IPS-15b (cell line): ENCODE results near the gene JAKMIP3.

Experiments used
- H3K27me3 ChIP-seq: one replicate; pipeline ENCODE4 v1.6.1; 2013; ENCODE audit warnings: low read length; ENCODE audit not compliant: control insufficient read depth, insufficient read depth
- H3K36me3 ChIP-seq: one replicate; pipeline ENCODE4 v1.6.1; 2013; ENCODE audit warnings: low read length; ENCODE audit not compliant: control insufficient read depth, insufficient read depth
- H3K4me1 ChIP-seq: one replicate; pipeline ENCODE4 v1.6.1; 2013; ENCODE audit warnings: mild to moderate bottlenecking, low read length; ENCODE audit not compliant: control insufficient read depth, insufficient read depth
- H3K4me3 ChIP-seq: one replicate; pipeline ENCODE4 v1.5.1; 2013; ENCODE audit warnings: low read depth, low read length
- H3K9ac ChIP-seq: one replicate; pipeline ENCODE4 v1.6.1; 2013; ENCODE audit warnings: low read depth, mild to moderate bottlenecking, low read length
- H3K9me3 ChIP-seq: one replicate; pipeline ENCODE4 v1.6.1; 2013; ENCODE audit warnings: mild to moderate bottlenecking, low read length; ENCODE audit not compliant: control insufficient read depth, insufficient read depth

Gene JAKMIP3

DNA sequence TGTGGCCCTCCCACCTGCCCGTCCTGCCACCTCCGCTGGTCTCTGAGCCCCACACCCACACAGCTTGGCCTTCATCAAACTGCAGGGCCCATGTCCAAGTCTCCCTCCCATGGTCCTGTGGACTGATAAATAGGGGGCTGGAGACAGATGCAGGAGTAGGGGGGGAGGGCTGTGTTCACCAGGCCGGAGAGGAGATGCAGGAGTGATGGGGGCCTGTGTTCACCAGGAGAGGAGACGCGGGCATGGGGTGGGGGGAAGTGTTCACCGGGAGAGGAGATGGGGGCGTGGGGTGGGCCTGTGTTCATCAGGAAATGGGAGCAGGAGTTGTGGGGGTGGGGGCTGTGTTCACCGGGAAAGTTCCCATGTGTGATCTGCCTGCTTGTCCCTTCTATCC is 37.0 kb downstream of the JAKMIP3 start:
- H3K27me3 ChIP-seq = no peaks in the 10 kb centered on the region
- no peaks in the 10 kb centered on the region for H3K36me3 ChIP-seq
- no peaks in the 10 kb centered on the region for H3K4me1 ChIP-seq
- no peaks in the 10 kb centered on the region for H3K9me3 ChIP-seq
- no peak overlapping the region for H3K9ac ChIP-seq
- H3K4me3 ChIP-seq = no peak overlapping the region

DNA sequence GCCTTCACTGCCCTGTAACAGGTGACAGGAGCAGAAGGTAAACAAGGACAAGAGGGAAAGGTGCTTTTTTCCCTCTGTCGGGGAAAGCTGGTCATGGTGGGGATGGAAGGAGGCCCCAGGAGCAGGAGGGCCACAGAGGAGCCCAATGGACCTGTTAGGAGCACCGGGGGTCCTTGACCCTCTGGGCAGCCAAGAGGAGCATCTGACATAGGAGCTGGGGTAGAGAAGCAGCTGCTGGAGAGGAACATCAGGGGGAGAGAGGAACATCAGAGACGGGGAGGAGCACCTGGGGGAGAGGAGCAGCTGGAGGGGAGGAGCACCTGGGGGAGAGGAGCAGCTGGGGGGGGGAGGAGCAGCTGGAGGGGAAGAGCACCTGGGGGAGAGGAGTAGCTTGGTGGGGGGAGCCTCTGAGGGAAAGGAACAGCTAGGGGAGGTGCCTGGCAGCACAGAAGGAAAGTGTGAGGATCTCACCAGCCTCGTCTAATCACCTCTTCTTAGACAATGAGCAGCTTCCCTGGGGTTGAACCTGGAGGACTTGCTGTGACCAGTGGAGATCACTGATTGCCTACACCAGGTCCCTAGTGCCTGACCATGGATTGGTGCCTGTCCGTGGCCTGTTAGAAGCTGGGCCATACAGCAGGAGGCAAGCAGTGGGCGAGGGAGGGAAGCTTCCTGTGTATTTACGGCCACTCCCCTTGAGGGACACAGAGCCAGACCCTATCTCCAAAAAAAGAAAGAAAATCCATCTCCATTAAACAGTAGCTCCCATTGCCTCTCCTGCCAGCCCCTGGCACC is 37.6 kb downstream of the JAKMIP3 start:
- no peaks in the 10 kb centered on the region for H3K9me3 ChIP-seq
- H3K4me3 ChIP-seq = no peak overlapping the region
- H3K9ac ChIP-seq = no peak overlapping the region
- no peaks in the 10 kb centered on the region for H3K36me3 ChIP-seq
- H3K4me1 ChIP-seq = no peaks in the 10 kb centered on the region
- no peaks in the 10 kb centered on the region for H3K27me3 ChIP-seq

DNA sequence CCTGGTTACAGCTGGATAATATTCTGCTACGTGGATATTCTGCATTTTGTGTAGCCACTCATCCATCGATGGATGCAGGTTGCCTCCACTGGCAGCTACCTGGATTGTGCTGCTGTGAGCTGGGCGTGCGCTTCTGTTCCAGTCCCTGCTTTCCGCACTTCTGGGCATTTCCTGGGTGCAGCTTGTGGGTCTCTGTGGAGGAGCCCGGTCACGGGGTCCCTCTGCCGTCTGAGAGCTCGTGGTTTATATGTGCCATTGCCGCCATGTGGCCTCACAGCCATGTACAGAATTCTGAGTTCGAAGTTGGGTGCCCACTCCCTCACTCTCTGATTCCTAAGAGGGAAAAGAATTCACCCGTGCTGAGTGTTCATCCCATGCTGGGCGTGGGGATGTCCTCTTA is 38.3 kb downstream of the JAKMIP3 start:
- no peak overlapping the region for H3K4me3 ChIP-seq
- no peak overlapping the region for H3K9ac ChIP-seq
- no peaks in the 10 kb centered on the region for H3K36me3 ChIP-seq
- no peaks in the 10 kb centered on the region for H3K9me3 ChIP-seq
- H3K27me3 ChIP-seq = no peaks in the 10 kb centered on the region
- H3K4me1 ChIP-seq = no peaks in the 10 kb centered on the region

DNA sequence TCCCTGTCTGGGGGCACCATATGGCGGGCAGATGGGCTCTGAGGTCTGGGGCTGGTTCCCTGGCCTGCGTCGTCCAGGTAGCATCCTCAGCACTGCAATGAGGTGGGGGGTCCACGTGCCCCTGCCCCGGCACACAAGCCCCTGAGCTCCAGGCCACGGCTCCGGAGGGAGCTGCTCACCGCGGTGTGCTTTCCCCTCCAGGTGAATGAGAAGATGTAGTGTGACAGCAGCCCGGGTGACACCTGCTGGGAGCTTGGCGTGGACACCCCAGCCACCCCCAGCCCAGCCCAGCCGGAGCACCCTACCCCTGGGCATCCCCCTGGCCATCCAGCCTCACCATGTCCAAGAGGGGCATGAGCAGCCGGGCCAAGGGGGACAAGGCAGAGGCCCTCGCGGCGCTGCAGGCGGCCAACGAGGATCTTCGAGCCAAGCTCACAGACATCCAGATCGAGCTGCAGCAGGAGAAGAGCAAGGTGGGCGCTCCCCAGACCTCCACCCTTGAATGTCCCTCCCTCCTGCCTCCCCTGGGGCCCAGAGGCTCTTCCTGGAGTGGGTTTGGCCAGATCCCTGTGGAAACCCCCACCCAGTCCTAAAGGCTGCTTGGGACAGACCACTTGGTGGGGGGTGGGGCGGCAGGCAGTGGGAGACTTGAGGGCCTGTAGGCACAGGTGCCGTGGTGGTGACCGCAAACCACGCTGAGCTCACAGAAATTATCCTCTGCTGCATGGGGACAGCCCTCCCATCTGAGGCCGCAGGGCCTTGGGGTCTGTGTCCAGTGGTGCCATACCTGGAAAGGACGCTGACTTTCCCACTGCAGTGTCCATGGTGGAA is 38.9 kb downstream of the JAKMIP3 start:
- H3K4me1 ChIP-seq = no peaks in the 10 kb centered on the region

DNA sequence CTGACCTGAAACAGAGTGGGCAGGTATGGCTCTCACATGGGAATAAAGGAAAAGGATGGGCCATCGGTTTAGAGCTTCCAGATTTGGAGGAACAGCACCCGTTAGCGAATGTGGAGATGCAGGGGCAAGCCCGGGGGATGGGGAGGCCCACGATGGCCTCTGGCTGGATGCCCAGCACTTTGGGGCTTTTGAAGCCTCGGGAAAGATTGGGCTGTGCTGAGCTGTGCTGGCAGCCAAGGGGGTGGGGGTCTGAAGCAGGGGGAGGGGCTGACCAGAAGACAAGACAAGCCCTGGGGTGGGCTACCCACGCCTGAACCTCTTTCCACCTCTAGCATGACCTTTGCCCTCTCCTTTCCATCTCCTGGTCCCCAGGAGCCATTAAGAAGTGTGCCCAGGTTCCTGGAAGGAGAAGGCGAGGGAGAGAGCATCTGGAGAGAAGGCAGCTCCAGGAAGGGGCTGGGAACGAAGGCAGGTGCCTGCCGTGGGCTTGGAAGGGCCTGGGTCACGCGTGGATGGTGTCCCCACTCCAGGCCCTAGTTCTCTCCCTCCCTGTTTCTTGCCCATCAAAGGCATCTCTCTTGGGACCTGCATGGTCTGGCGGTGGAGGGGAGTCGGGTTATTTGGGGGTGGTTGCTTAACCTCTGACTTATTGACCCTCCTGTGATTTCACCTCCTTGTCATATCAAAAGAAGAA is 39.7 kb downstream of the JAKMIP3 start:
- H3K9me3 ChIP-seq = no peaks in the 10 kb centered on the region
- no peaks in the 10 kb centered on the region for H3K4me1 ChIP-seq
- H3K4me3 ChIP-seq = no peak overlapping the region
- H3K36me3 ChIP-seq = no peaks in the 10 kb centered on the region
- H3K27me3 ChIP-seq = no peaks in the 10 kb centered on the region
- H3K9ac ChIP-seq = no peak overlapping the region

More for the DNA sequence above, 38.9 kb downstream of the JAKMIP3 start:
- H3K27me3 ChIP-seq = no peaks in the 10 kb centered on the region
- H3K9me3 ChIP-seq = no peaks in the 10 kb centered on the region
- H3K36me3 ChIP-seq = no peaks in the 10 kb centered on the region
- H3K9ac ChIP-seq = no peak overlapping the region
- no peak overlapping the region for H3K4me3 ChIP-seq

DNA sequence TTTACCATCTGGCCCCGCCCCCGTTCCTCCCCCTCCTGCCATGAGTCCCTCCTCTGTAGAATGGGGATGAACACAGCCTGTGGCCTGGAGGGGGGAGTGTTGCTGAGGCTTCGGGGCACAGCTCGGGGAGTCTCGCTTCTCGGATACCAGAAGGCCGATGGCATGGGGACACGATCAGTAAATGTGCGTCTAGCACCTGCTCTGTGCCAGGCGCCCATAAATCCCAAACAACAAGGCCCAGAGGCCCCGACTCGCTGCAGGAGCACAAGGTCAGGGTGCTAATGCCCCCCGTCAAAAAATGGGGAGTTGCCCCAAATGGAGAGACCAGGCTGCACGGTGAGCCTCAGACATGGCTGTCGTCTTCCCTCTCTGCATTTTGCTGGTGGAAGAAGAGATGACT is 40.7 kb downstream of the JAKMIP3 start:
- no peak overlapping the region for H3K4me3 ChIP-seq
- H3K27me3 ChIP-seq = no peaks in the 10 kb centered on the region
- no peaks in the 10 kb centered on the region for H3K36me3 ChIP-seq
- H3K9ac ChIP-seq = no peak overlapping the region
- H3K4me1 ChIP-seq = no peaks in the 10 kb centered on the region
- H3K9me3 ChIP-seq = no peaks in the 10 kb centered on the region

DNA sequence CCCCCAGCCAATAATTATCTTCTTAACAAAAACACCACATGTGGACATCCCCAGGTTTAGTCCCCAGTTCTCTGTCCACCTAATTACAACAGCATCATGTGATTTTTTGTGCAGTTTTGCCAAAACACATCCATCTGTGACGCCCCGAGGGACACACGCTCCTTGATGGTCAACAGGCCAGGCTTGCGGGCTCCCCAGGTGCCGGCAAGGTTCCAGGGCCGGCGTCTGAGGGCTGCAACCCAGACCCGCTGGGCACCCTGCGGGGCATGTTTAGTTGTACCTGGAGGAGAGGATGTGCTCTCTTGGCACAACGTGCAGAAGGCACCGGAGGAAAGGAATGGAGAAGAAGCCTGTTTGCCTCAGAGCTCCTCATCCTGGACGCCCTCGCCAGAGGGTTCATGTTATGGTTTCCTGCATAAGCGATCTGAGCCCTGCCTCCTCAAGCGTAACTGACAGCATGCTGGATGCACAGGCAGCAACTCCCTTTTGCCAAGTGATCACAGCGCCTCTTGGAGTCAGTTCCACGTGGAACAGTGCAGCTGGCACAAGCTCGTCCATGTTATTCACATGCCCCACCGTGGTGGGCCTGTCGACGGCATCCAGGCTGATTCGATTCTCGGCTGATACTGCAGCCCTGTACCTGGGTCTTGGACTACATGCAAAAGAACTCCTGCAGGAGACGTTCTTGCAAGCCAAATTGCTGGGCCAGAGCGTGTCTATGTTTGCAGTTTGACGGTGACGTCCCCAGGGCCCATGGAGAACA is 41.6 kb downstream of the JAKMIP3 start:
- Histone ChIP-seq H3K27me3 (no peaks in the 10 kb centered on the region), H3K4me1 (no peaks in the 10 kb centered on the region), H3K36me3 (no peaks in the 10 kb centered on the region), H3K9ac (no peak overlapping the region), H3K4me3 (no peak overlapping the region), H3K9me3 (no peaks in the 10 kb centered on the region)

DNA sequence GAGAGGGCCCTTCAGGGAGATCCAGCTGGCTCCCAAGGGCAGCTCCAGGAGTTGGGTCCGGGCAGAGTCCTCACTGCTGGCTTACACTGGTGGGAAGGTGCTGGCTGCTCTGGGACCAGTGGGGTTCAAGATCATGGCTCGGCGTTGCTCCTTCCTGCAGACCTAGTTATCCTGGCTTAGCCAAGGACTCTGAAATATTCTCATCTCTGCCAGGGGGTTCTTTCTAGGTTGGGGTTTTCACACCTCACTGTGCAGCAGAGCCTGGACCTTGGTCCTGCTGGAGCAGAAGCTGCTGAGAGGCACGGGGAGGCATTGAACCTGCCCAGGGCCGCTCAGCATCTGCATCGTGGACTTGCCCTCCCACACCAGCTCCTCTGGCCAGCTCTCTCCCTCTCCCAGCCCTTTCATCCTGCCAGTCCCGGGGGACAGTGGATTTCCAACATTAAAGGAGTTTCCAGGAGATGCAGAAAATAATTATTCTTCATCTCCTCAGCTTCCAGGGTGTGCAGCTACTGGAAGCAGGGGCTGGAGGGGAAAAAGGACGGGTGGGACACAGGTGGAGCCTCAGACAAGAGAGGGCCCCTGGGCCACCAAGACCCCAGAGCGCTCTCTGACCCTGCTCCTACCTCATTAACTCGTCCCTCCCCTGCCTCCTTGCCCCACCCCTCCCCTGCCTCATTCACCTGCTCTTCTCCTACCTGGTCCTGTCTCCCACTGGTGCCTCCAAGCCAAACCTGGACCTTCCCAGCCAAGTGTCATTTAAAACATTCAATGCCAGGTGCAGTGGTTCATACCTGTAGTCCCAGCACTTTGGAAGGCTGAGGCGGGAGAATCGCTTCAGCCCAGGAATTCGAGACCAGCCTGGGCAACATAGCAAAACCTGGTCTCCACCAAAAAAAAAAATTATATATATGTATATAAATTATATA is 42.5 kb downstream of the JAKMIP3 start:
- Histone ChIP-seq H3K36me3 (no peaks in the 10 kb centered on the region), H3K4me1 (no peaks in the 10 kb centered on the region), H3K27me3 (no peaks in the 10 kb centered on the region), H3K4me3 (no peak overlapping the region), H3K9ac (no peak overlapping the region), H3K9me3 (no peaks in the 10 kb centered on the region)

DNA sequence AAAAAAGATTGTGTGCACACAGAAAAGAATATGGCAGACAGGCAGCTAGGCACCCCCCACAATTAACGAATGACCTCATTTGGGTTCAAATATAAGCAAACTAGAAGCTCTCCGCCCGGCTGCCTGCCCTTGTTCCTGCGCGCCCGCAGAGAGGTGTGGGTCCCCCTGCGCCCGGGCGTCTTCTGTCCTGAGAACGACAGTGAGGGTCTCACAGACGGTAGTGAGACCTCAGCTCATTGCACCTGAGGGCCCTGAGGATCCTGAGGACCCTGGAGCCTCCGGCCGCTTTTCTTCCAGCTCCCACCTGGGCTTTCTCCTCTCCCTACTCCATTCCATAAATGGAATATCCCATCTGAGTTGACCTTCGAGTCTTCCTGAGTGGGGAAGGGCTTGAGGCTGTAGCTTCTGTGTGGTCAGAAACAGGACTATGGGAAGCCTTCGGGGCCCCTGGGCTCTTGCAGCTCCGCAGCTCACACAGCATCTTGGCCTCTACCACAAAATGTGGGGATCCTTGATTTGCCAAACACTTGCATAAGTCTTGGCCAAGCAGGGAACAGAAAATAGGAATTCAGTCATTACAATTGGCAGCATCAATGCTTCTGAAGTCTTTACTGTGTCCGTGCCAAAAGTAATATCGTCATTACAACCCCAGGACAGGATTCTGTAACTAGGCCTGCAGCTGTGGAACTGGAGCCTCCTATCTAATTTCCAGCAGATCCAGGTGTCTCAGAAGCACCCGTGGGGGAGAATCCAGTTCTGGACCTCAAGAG is 43.8 kb downstream of the JAKMIP3 start:
- Histone ChIP-seq H3K4me1 (no peaks in the 10 kb centered on the region), H3K4me3 (no peak overlapping the region), H3K36me3 (no peaks in the 10 kb centered on the region), H3K9ac (no peak overlapping the region), H3K9me3 (no peaks in the 10 kb centered on the region), H3K27me3 (no peaks in the 10 kb centered on the region)

DNA sequence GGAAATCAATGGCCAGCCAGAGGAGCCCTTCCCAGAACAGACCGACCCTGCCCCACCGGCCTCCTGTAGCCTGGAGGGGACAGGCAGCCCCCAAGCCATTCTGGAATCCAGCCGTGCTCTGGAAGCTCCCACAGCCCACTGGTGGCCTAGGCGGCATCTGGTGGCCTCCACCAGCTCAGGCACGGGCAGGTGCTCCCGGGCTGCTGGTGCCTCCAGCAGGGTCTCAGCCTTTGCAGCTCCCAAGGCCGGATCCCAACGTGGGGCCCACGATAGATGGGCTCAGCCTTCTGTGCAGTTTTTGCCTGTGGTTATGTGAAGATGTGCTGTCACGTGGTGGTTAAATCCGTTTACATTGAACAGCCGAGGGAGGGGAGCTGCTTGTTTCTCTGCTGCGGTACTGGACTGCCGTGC is 44.4 kb downstream of the JAKMIP3 start:
- no peaks in the 10 kb centered on the region for H3K36me3 ChIP-seq
- H3K27me3 ChIP-seq = no peaks in the 10 kb centered on the region
- no peaks in the 10 kb centered on the region for H3K4me1 ChIP-seq
- H3K9me3 ChIP-seq = no peaks in the 10 kb centered on the region
- H3K9ac ChIP-seq = no peak overlapping the region
- no peak overlapping the region for H3K4me3 ChIP-seq
